Pancreas (tissue), 10 donors: Measurements from ENCODE around the gene ABTB2. TPM values are rescaled to one million over a fixed set of nuclear protein-coding genes. Genes with fewer than 3 reads are reported as not detected.
A peak's percentile ranks its signal among the peaks of the same experiment; 100 is the strongest.

Experiments
- ATAC-seq, 4 donors: fragments of 200-7000 bp; cut with Tn5 transposase; one replicate each; pipeline versions ENCODE4 v1.8.0 to v1.9.1; 2020; ENCODE audit warnings: mild to moderate bottlenecking in 4 of 4, moderate library complexity in 4 of 4
- DNase-seq, 6 donors: peaks; one replicate each; pipeline ENCODE4 v3.0.0-alpha.2; 2020
- FAIRE-seq: peaks from 2 replicates; lab custom pipeline; 2012; peaks lifted over from hg19 to GRCh38; lab: Jason Lieb, UNC
- H3K27ac ChIP-seq, 4 donors: fragments of 200-600 bp; sonication (generic); 1 replicate in 3 of 4; 2 replicates in 1 of 4; pipeline versions ENCODE4 v1.5.0 to v1.8.0; 2020
- H3K27me3 ChIP-seq, 4 donors: fragments of 200-600 bp; one replicate each; pipeline ENCODE4 v1.8.0; 2021
- H3K36me3 ChIP-seq, 3 donors: fragments of 200-600 bp; sonication (generic) in 1 of 3; one replicate each; pipeline versions ENCODE4 v1.5.0 to v1.8.0; 2020 to 2021
- H3K4me1 ChIP-seq, 3 donors: fragments of 200-600 bp; one replicate each; pipeline ENCODE4 v1.8.0; 2021
- H3K4me3 ChIP-seq, 4 donors: fragments of 200-600 bp; sonication (generic) in 2 of 4; one replicate each; pipeline versions ENCODE4 v1.5.0 to v1.8.0; 2020 to 2021
- H3K9me3 ChIP-seq, 4 donors: fragments of 200-600 bp; one replicate each; pipeline ENCODE4 v1.8.0; 2021
- WGBS, 2 donors: extraction: QIAGEN DNeasy Blood & Tissue Kit; methylation state at CpG; one replicate each; pipeline ENCODE4 v1.1.7; 2013; 5-methylcytosine and 5-hydroxymethylcytosine counted together
- intact Hi-C, 3 donors: fragments of 100-400 bp; cut with DNase I; formaldehyde crosslinking; loops; one replicate each; pipeline versions ENCODE4 v1.11.1 to v1.14.2; 2022
- polyA plus RNA-seq, 2 donors: library from polyadenylated mRNA; stranded (reverse); fragments of 200-250 nt; gene quantifications; one replicate each; pipeline ENCODE4 v1.2.3, GENCODE V29; 2013
- total RNA-seq, 6 donors: library from RNA; stranded (reverse); fragmentation: NEBNext Ultra II Directional in 4 of 6; extraction: Animal tissue kit (Norgen Biotek cat#: 25700) in 4 of 6; gene quantifications; one replicate each; pipeline versions ENCODE4 v1.2.1 to v1.2.4, GENCODE V29; 2021 to 2023
- TF ChIP-seq, protein P1 (sequence below), 4 donors: fragments of 200-600 bp; sonication (generic) in 3 of 4; IDR thresholded peaks; one replicate each; pipeline versions ENCODE4 v1.5.0 to v1.8.0; 2021; ENCODE audit warnings: antibody characterized with exemption in 4 of 4
- donor health status: healthy with polysubstance abuse.
- donor health status: DM: no; HTN: no; CAD: no; lungs with moderate emphysema.
- donor health status: DM: no; HTN: no; CAD: no.
- donor health status: control.
- donor health status: control.
- donor health status: Bipolar disorder and iron deficiency.
- donor health status: DM: yes; HTN: yes; CAD: no.
- donor health status: DM: no; HTN: no; CAD: no.
- donor health status: DM: no; HTN: no; CAD: no.
- donor health status: DM: yes; HTN: yes; CAD: no.

ABTB2 gene
- total and polyA plus RNA-seq, 8 donors = 0.63 to 4.4 (median 1.9) TPM

DNA sequence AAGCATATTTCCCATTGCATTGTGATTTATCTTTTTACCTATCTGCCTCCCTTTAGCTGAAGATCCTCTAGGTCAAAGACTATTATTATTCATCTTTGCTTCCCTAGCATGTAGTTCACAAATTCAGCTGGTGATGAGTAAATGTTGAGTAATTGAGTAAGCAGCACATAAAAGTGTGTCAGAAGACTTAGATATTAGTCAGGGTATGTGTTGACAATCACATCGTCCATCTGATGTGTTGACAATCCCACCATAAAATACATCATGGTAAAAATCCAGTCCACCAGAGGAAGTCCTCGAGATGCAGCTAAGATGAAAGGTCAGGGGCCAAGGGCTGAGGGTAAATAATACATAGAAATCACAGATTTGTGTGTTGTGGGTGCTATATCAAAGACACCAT lies 22.9 kb upstream of the ABTB2 start:
- FAIRE-seq = no peak
- no peaks in the 10 kb centered on the region for H3K4me1 ChIP-seq

DNA sequence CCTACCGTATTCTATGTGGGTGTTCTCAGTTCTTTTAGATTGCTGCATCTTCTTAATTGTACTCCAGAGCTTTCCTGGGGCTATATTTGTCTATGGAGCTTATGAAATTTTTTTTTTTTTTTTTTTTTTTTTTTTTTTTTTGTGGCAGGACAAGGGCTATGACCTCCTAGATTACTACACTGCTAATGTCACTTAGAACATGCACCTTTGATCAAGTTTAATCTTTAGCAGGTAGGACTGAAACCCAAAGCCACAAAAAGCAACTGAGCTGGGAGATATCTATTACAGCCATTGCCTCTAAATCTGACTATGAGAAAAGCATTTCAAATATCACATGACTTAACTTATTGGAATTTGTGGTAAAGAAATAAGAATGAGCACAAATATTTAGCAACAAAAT lies 21.7 kb upstream of the ABTB2 start:
- no peaks in the 10 kb centered on the region for H3K27me3 ChIP-seq
- intact Hi-C loops = loop anchor here in 1 of 3 donors (10.0 kb wide), 1 partner anchor 105 kb away; no protein-coding TSS in a partner anchor
- no peak for FAIRE-seq

More for the DNA sequence above, 22.9 kb upstream of the ABTB2 start:
- Histone ChIP-seq H3K9me3 (no peaks in the 10 kb centered on the region), H3K27me3 (no peaks in the 10 kb centered on the region), H3K4me3 (no peak overlapping the region), H3K36me3 (no peaks in the 10 kb centered on the region), H3K27ac (no peak overlapping the region)
- 43 to 49% methylated on average over 2 of the region's 2 CpGs for WGBS, 2 donors
- TF ChIP-seq, protein P1, sequence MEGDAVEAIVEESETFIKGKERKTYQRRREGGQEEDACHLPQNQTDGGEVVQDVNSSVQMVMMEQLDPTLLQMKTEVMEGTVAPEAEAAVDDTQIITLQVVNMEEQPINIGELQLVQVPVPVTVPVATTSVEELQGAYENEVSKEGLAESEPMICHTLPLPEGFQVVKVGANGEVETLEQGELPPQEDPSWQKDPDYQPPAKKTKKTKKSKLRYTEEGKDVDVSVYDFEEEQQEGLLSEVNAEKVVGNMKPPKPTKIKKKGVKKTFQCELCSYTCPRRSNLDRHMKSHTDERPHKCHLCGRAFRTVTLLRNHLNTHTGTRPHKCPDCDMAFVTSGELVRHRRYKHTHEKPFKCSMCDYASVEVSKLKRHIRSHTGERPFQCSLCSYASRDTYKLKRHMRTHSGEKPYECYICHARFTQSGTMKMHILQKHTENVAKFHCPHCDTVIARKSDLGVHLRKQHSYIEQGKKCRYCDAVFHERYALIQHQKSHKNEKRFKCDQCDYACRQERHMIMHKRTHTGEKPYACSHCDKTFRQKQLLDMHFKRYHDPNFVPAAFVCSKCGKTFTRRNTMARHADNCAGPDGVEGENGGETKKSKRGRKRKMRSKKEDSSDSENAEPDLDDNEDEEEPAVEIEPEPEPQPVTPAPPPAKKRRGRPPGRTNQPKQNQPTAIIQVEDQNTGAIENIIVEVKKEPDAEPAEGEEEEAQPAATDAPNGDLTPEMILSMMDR (IDR thresholded peaks at IDR 0.05) = no peak
- ATAC-seq (no peak), DNase-seq (no peak)
- intact Hi-C loops = no loop called here

GRCh38 chr11:34379079-34379478 lies 21.3 kb upstream of the ABTB2 start:
- intact Hi-C loops = loop anchor here in 1 of 3 donors (10.0 kb wide), 1 partner anchor 106 kb away; no protein-coding TSS in a partner anchor
- 53 to 59% methylated on average over 1 of the region's 1 CpG for WGBS, 2 donors
- Histone ChIP-seq H3K27me3 (no peaks in the 10 kb centered on the region), H3K27ac (no peak overlapping the region), H3K9me3 (no peaks in the 10 kb centered on the region), H3K4me3 (no peak overlapping the region), H3K36me3 (no peaks in the 10 kb centered on the region), H3K4me1 (no peaks in the 10 kb centered on the region)
- DNase-seq (no peak), FAIRE-seq (no peak), ATAC-seq (no peak)
- TF ChIP-seq, protein P1 (IDR thresholded peaks at IDR 0.05) = no peak

More for the DNA sequence above, 21.7 kb upstream of the ABTB2 start:
- ATAC-seq (no peak), DNase-seq (no peak)
- Histone ChIP-seq H3K36me3 (no peaks in the 10 kb centered on the region), H3K27ac (no peak overlapping the region), H3K4me1 (no peaks in the 10 kb centered on the region), H3K4me3 (no peak overlapping the region), H3K9me3 (no peaks in the 10 kb centered on the region)
- WGBS, 2 donors = 63 to 88% methylated on average over 1 of the region's 1 CpG
- TF ChIP-seq, protein P1 (IDR thresholded peaks at IDR 0.05) = no peak

DNA sequence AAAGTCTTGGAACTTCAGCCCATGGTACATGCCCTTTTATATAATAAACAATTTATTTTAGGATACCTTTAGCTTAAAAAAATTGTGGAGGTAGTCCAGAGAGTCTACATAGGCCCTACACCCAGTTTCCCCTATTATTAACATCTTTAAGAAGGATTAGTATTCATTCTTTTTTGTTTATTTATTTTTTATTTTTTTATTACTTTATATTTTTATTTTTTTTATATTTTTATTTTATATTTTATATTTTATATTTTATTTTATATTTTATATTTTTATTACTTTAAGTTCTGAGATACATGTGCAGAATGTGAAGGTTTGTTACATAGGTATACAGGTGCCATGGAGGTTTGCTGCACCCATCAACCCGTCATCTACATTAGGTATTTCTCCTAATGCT lies 15.9 kb upstream of the ABTB2 start:
- TF ChIP-seq, protein P1 (IDR thresholded peaks at IDR 0.05) = no peak
- no peak for DNase-seq
- FAIRE-seq = no peak
- no peaks in the 10 kb centered on the region for H3K27me3 ChIP-seq
- ATAC-seq = no peak
- no peaks in the 10 kb centered on the region for H3K36me3 ChIP-seq
- H3K27ac ChIP-seq = no peak overlapping the region
- no peaks in the 10 kb centered on the region for H3K9me3 ChIP-seq
- H3K4me1 ChIP-seq = no peaks in the 10 kb centered on the region
- intact Hi-C loops = loop anchor here in 1 of 3 donors (10.0 kb wide), 1 partner anchor 111 kb away; no protein-coding TSS in a partner anchor
- no peak overlapping the region for H3K4me3 ChIP-seq
- 88 to 93% methylated on average over 1 of the region's 1 CpG for WGBS, 2 donors

DNA sequence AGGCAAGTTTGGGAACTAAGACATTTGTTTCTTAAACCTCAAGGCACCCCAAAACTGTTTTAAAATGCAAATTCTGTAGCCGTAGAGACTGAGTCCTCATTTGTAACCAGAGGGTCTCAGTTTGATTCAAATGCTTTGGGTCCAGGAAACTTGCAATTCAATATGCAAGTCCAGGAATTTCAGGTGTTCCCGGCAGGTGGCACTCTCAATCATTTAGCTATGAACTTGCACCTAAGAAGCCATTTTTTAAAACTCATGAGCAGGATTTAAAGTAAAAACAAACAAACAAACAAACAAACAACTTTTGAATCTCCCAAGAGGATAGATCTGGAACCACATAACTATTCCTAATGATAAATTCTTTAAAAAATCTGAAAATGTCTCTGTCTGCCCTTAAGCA lies 8.7 kb upstream of the ABTB2 start:
- 15 to 28% methylated on average over 2 of the region's 2 CpGs for WGBS, 2 donors
- TF ChIP-seq, protein P1 (IDR thresholded peaks at IDR 0.05) = peak in 2 of 4 donors; percentile 26 to 41
- intact Hi-C loops = loop anchor here (5.0 to 10.0 kb wide), 3 partner anchors 126 to 372 kb away; no protein-coding TSS in a partner anchor

More for the DNA sequence above, 8.7 kb upstream of the ABTB2 start:
- Histone ChIP-seq H3K27ac (no peak overlapping the region), H3K4me3 (no peak overlapping the region), H3K9me3 (no peaks in the 10 kb centered on the region), H3K4me1 (no peaks in the 10 kb centered on the region), H3K36me3 (no peaks in the 10 kb centered on the region), H3K27me3 (no peaks in the 10 kb centered on the region)
- DNase-seq (peak in 3 of 6 donors; percentile 20 to 44 (median 24)), FAIRE-seq (no peak), ATAC-seq (peak in 2 of 4 donors; percentile 59 to 61)
